Activated naive CD8-positive, alpha-beta T cell treated with anti-CD3 and anti-CD28 coated beads for 36 hours (primary cell): ENCODE measurements around the gene UBA6. TPM values are rescaled to one million over a fixed set of nuclear protein-coding genes. Genes with fewer than 3 reads are reported as not detected.

Source experiments
- total RNA-seq, 2 experiments: library from RNA; stranded (reverse); gene quantifications; one replicate each; pipeline ENCODE4 v1.2.3, GENCODE V29; 2021

UBA6 gene
- total RNA-seq, 2 experiments from 2014 or later = 74.4 to 85.6 TPM

Other genes with a start within 250 kb of the UBA6 start
- 10 to 100 TPM; 23.5 to 24.3 TPM for gene CENPC, start 155.7 kb downstream of the UBA6 start, total RNA-seq
- gene STAP1, start 142.4 kb downstream of the UBA6 start, total RNA-seq = 1 to 10 TPM; 6.3 to 7.4 TPM
- gene GNRHR, start 53.2 kb upstream of the UBA6 start, total RNA-seq = not detected
- not detected for gene TMPRSS11D, start 182.8 kb upstream of the UBA6 start, total RNA-seq